HG03108 (cell line): Measurements from ENCODE around the gene CYFIP2.
A peak's percentile ranks its signal among the peaks of the same experiment; 100 is the strongest.

Experiments used
- ATAC-seq: cut with Tn5 transposase; IDR thresholded peaks from one replicate; pipeline ENCODE4 v1.9.1; 2021; ENCODE audit warnings: moderate library complexity; ENCODE audit not compliant: unreplicated experiment

Gene CYFIP2

DNA sequence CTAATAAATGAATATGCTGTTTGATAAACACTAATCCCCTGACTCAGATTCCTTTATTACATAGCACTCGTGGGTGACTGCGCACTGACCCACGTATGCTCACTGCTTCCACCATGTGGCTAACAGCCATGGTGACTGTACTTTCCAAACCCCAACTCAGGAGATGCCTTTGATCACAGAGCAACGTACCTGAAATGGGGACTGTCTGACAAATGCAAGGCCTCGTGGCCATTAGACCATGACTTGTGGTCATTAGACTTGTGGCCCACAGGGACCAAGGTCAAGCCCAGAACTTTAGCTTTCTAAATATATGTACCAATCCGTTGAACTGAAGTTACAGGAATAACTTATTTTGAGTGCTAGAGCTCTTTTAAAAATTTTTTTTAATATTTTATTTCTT, 46.6 kb downstream of the CYFIP2 start:
- ATAC-seq = peak; percentile 67

DNA sequence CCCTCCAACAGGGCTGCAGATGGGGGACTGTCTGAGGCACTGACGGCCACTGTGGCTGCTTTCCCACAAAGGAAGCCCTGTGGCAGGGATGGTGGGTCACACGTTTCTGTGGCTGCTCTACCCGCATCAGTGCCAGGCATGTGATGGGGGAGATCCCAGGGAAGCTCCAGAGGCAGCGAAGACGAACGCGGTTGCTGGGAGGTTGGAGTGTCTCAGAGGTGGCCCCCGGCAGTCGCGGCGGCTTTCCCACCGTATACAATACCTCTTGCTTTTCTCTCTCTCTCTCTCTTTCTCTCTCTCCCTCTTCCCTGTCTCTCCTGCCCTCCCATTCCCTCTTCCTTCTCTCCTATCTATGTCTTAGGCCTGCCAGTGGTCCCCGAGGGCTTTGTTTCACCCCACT, 56.7 kb downstream of the CYFIP2 start:
- ATAC-seq = no peak

DNA sequence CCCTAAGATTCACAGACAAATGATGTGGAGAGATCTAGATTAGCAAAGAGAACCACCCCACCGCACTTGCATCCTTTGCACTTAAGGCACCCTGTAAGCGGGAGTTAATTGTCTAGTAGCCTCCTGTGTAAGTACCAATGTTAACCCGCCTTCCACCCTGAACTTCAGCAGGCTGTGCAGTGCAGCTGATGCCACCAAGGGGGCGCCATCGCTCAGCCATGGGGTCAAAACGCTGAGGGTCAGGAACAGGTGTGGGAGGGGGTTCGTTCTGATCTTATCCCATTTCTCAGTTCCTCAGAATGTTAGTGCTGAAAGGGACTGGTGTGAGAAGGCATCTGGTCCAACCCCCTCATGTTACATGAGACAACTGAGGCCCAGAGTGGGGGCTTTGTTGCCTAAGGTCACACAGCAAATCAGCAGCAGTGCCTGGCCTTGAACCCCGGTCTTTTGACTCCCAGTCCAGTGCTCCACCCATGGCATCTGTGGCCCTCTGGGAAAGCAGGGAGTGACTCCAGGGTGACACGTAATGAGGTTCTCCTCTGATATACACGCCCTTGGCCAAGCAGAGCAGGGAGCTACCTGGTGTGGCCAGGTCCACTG, 57.3 kb downstream of the CYFIP2 start:
- no peak for ATAC-seq

DNA sequence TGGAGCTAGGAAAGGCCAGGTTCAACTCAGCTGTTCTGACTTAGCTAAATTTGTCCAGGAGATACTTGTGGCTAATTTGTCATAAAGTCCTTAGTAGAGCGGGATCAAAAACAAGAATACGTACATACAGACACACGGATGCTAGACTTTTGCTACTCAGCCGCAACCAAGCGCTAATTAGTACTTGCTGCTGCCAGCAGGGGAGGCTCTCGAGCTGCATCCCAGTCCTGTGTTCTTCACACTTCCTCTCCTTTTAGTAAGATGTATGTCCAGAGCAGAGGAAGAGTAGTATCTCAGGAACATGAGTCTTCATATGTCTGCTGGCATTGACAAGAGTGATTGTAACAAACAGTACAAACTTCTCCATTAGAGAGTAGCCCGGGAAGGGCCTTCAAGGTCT, 58.3 kb downstream of the CYFIP2 start:
- ATAC-seq = no peak

DNA sequence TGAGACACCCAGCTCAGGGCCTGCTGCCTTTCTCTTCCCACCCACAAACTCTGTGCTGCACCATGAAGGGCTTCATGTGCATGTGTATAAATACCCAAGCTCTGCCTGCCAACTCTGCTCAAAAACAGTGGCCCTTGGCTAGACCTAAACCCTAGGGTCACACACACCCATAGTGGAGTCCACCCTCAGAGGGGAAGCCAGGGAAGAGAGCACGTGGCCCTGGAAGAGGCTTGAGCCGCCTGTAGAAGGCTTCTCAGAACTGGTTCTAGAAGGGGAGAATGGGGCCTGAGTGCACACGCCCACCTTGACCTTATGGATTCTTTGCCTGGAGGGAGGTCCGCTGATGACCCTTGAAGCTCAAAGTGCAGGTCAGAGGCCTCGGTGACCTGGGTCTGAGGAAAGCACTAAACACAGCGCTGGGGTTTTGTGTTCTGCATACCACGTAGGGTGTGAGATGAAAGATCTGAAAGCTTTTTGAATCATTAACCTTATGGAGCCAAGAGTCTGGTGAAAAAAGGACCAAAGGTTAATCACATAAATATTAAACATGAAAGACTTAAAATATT, 60.6 kb downstream of the CYFIP2 start:
- no peak for ATAC-seq

DNA sequence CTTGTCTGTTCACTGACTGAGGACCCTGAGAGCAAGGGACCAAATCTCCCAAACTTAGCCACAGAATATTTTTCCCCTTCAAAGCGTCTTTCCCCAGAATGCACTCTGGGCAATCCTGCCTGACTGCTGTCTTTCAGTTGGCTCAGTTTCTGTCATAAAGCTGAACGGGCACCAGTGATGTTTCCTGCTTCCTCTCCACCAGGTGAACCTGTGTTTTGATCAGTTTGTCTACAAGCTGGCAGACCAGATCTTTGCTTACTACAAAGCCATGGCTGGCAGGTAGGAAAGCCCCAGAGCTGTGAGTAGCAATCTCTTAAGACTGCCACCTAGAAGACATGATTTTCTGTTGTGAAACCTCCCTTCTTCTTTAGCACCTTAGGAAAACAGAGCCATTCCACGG, 61.8 kb downstream of the CYFIP2 start:
- no peak for ATAC-seq

DNA sequence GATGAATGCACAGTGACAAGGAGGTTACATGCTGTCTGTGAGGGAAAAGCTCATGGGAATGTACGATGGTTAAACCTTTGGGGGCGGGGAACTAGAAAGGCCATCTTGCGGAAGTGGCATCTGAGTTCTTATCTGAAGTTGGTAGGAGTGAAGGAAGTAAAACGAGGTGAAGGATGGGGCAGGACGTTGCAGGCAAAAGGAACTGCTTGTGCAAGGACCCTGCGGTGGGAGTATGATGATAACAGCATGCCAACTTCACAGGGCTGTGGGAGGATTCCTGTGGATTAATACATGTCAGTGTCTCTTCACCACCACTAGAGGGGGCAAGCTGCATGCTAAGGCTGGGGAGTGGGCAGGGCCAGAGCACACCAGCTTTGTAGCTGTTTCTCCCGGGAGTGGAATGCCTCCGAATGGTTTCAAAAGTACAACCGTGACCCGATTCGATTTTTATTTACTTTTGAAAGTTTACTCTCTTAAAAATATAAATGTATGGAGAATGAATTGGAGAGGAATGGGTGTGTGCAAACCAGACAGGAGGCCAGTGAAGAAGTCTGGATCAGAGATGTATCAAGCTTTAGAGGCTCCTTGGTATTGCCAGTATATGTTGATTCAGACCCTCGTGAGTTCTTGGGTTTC, 62.5 kb downstream of the CYFIP2 start:
- ATAC-seq = peak; percentile 87

DNA sequence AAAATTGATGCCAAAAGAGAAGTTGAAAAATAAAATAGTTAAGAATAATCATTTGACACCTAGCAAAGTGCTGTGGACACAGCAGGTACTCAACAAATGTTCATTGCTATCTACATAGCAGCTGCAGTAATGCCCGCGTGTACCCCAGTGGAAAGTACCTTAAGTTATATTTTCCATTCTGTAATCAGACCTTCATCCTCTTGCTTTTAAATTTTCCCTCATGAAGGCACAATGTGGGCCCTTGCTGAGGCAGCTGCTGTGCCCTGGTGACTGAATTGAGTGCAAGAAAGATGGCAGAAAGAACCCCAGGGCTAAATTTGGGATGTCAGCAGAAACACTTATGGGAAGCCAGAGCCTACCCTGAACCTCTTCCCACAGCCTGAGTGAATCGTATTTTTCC, 65.9 kb downstream of the CYFIP2 start:
- ATAC-seq = no peak

DNA sequence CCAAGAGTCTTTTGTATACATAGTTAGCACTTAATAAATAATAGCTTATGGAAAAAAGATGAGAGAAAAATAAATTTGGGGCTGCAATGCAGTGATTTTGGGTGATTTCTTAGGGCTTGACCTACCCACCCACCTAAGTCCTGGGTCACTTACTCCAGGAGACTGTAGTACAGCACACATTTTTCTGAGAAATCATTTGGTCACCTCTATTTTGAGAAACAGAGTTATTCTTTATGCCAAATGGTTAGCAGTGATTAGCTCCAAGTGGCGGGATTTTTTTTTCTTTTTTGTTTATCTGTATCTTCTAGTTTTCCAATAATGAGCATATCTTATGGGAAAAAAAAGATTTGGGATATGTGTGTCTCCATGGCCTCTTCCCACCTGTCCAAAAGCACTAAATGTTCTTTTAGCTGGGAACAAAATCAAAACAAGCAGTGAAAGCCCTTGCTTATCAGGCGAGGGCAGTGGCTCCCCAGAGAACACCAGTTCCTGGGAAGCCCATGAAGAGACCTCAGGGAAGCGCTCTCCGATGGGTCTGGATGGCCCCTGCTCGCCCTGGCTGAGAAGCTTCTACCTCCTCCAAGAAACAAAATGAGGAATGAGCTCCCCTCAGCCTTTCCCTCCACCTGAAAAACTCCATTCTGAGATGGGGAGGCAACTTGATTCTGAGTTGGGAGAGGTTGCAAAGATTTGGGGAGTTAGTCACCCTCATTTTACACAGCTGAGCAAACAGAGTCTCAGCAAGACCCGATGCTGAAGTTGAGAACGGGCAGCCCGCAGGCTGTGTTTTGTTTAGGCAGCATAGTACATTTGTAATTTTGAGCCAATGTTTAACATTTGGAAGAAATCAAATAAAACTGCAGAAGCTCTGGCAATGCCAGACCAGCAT, 69.9 kb downstream of the CYFIP2 start:
- ATAC-seq = no peak

DNA sequence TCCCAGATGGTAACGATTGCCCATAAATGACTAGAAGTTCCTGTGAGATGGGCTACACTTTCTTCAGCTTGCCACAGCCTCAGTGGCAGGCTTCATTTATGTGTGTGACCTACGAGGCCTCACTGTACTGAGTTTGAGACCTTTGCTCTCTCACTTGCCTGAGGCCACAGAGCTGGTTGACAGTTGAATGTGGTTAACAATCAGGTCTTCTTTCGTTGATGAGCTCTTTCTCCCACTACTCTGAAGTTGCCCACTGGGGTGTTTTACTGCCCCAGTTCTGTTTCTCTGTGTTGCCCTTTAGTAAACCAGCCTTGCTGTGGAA, 70.5 kb downstream of the CYFIP2 start:
- ATAC-seq = no peak

DNA sequence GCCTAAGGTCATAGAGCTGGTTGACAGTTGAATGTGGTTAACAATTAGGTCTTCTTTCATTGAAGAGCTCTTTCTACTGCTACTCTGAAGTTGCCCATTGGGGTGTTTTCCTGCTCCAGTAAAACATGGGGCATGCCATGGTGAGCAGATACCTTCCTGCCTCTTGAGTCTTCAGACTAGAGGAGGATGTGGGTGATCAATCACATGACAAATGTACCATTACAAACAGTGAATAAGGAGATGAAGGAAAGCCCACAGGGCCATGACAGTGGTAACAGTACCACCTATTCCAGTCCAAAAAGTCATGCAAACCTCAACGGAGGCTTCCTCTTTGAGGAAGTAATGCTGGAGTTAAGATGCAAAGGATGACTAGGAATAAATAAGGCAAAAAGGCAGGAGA, 73.5 kb downstream of the CYFIP2 start:
- no peak for ATAC-seq

DNA sequence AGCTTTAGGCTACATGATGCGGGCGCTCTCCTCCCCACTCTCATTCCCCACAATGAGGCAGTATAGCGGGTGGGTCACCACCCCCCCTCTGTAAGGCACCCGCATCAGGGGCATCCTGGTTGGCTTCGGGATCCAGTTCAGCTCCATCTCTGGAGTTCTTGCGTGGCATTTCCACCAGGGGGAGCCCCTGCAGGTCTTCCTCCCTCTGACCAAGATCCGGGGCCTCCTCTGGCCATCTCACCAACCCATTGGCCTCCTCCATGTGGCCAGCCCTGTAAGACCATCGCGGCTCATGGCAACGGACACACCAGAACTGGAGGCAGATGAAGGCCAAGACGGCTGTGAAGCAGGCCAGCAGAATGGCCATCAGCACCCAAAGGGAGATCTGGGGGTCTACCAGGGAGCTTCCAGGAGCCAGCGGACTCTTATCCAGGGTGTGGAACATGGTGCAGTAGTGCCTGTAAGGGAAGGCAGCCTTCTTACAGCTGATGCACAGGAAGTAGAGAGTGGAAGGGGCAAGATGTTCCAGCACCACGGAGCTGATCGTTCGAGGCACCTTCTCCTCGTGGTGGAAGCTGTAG, 77.0 kb downstream of the CYFIP2 start:
- ATAC-seq = no peak

DNA sequence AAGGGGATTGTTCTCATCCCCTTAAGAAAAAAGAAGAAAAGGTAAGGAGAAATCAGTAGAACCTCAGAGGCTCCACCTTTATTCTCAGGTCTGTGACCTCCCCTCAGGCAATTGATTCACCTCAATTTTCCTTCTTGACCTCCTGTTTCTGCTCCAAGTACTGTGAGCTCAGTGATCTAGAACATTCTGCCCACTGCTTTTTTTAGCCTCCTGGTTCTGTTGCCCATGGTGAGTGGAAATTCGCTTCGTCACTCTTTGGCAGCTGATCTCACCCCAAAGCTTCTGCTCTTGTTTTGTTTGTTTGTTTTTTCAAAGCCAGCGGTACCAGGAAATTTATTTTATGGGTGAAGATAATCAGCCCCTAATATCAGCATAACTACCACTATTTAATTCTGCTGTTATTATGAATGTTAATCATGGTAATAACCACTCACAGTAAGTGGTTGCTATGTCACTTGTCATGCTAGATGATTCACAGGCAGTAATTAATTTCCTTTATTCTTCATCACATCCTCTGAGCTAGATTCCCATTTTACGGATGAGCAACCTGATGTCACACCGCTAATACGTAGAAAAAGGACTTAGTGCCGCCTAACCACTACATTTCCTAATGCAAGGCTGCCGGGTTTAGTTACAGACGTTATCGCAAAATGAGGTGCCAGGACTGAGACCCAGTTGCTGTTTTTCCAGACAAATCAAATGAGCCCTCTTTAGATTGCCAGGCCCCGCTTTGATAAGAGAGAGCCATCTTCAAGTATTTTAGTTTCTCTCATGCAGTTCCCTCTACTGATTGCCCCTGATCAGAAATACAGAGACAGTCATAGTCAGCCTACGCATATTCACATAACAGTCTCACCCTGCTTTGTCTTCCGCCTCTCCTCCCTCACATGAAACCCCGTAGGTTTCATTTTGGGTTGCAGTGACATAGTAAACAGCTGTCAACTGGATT, 78.2 kb downstream of the CYFIP2 start:
- ATAC-seq = no peak

DNA sequence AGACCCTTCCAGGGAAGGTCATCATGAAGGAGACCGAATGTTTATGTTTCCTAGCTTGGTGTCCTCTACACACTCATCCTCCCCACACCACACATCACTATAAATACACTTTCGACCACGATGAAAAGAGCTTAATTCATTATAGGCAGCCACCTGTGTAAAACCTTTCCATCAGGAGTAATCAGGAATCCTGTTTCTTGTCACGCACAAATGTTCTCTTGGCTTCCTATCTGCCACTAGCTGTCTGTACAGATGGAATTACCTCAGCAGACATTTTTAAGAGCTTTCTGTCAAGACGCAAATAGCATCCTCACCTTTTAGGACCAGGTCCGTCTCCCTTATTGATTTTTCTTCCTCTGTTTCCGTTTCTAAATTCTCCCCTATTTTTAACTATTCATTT, 79.1 kb downstream of the CYFIP2 start:
- no peak for ATAC-seq

DNA sequence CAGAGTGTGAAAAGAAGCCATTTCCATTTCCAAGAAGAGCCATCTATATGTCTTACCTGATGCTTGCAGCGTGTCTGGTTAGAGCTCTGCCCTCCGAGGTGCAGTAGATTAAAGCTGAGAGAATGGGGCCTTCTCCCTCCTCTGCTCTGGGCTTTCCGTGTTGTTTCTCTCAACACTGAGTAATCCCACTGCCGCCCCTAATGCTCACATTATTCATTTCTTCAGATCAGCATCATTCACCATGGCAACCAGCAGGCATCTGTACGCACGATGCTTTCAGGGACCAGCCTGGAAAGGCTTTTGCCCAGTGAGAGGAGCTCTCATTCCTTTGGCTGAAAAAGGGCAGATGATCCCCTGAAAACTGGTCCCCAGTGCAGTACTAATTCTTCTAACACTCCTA, 79.6 kb downstream of the CYFIP2 start:
- no peak for ATAC-seq

DNA sequence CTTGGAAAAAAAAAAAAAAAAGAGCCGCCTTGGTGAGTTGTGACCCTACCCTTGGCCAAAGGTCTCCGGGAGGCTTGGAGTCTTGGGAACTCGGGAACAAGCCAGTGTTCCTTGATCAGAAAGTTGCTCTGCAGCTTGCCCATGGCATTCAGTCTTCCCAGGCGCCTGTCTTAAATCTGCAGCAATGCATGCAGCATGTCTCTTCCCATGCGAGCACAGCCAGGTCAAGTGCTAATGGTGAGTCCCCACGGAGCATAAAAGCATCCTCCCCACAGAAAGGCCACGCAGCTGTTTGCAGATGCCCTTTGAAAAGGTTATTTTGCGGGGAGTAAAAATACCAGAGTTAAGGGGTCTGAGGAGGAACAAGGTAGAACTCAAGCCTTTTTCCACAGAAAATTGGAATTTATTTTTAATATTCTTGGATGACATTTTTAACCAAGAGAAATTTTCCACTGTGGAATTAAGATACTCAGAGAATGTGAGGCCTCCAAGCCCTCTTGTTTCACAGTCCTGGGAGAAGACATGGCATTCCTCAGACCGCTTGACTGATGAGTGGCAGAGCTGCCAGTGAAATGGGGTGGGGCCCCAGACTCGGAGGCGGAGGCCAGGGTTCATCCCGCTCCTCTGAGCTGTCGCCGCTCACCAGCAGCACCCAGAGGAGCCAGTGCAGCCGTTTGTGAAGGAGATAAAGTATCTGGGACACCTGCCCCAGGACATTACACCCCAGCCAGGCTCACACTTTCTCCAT, 81.6 kb downstream of the CYFIP2 start:
- no peak for ATAC-seq

DNA sequence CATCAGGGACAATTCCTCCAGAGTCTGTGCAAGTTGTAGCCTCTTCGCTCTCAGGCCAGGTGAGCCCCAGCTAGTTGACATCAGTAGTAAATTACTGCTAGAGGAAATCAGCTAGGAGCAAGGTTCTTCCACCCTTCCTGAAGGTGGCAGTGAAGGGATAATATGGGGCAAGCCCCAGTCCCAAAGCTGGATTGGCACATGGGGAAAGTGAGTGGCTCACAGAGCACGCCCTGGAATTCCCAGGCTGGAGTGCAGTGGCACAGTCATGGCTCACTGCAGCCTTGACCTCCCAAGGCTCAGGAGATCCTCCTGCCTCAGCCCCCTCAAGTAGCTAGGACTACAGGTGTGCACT, 82.1 kb downstream of the CYFIP2 start:
- ATAC-seq = no peak

DNA sequence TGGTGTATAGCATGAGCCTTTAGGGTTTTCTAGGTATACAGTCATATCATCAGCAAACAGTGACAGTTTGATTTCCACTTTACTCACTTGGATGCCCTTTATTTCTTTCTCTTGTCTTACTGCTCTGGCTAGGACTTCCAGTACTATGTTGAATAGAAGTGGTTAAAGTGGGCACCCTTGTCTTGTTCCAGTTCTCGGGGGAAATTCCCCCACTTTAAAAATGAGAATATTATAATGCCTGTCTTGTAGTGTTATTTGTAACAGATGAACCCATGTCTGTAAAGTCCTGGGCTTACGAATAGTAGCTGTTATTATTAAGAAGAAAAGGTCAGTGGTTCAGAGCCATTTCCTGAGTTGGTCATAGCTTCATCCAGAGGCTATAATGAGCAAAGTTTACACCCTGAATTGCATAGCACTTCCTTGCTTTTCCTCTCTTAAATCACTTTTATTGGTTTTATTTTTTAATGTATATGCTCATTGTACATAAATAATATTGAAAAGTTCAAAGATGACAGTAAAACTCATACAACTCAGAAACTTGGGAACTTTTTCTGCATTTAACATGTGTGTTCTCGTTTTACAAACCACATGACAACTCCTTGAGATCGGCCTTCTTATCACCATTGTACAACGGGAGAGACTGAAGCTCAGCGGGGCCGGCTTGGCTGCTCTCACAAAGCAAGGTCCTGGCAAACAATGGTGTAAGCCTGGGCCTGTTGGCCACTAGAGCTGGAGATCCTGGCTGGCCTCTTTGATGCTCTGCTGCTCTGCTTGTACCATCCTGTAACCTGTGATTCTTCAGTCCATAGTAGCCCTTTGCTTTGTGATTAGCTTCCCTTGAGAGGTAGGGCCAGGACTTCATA, 85.2 kb downstream of the CYFIP2 start:
- ATAC-seq = no peak

DNA sequence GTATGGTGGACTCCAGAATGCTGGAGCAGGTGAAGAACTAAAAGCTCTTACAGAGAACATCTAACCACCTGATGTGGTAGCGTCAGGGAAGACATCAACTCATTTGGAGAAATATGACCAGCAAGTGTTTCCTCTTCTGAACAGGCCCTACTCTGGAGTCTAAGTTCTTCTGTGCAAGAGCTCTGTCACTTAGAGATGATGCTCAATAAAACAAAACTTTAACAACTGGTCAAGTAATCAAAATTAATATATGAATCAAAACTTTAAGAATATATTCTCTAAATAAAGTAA, 85.8 kb downstream of the CYFIP2 start:
- no peak for ATAC-seq
